Keratinocyte (primary cell): ENCODE measurements around the gene DNAJB8.

ENCODE experiments used
- EZH2 ChIP-seq: IDR thresholded peaks from one replicate; pipeline ENCODE4 v1.6.1; 2012; ENCODE audit warnings: inconsistent platforms, mild to moderate bottlenecking, low read length, moderate library complexity
- TF ChIP-seq, protein P1 (sequence below), 3 experiments: IDR thresholded peaks in 1 of 3; conservative IDR thresholded peaks in 1 of 3; optimal IDR thresholded peaks in 1 of 3; 2 replicates in 2 of 3; 3 replicates in 1 of 3; pipeline versions ENCODE3 to v1.5.1; 2011; ENCODE audit warnings: low read length in 3 of 3, mild to moderate bottlenecking in 3 of 3, moderate library complexity in 2 of 3, control low read depth in 1 of 3, inconsistent platforms in 1 of 3; ENCODE audit not compliant: insufficient read depth in 2 of 3; ENCODE audit errors: extremely low read depth in 1 of 3

DNA sequence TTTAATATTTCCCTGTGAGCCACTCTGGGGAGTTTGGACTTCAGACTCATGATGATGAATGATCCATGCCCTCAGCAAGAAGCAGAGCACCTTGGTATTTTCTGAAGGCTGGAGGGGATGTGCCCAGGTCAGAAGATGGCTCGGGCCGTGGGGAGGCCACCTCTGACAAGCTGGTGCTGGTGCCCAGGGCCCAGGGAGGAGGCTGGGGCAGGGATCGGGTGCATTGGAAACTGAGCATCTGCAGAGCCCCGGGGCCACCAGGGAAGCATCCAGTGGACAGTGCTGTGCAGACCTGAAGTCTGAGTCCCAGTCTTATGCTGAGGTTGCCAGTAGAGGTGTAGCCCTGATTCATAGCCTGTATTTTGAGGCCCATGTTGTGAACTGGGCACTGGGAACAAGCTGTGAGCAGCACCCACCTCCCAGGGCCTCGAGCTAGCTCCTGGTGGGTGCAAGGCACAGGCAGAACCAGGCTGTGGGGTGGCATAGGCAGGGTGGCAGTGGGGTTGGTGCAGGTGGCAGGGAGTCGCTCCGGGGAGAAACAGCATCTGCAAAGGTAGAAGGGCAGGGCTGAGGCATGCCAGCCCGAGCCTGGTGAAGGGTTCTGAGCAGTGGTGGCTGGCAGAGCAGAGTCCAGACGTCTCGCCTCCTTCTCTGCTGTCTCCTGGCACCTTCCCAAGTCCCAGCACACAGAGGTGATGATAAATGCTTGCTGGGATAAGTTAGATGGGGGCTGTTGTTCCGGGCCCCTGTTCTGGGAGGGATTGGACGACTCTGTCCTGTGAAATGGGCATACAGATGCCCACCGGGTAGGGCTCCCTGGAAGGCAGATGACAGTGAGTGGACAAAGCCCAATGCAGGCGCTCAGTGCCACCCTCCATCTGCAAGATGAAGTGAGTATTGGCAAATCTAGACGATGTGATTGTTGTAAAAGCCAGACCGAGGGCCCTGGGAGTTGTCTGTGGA lies 10.6 kb downstream of the DNAJB8 start:
- TF ChIP-seq, protein P1, sequence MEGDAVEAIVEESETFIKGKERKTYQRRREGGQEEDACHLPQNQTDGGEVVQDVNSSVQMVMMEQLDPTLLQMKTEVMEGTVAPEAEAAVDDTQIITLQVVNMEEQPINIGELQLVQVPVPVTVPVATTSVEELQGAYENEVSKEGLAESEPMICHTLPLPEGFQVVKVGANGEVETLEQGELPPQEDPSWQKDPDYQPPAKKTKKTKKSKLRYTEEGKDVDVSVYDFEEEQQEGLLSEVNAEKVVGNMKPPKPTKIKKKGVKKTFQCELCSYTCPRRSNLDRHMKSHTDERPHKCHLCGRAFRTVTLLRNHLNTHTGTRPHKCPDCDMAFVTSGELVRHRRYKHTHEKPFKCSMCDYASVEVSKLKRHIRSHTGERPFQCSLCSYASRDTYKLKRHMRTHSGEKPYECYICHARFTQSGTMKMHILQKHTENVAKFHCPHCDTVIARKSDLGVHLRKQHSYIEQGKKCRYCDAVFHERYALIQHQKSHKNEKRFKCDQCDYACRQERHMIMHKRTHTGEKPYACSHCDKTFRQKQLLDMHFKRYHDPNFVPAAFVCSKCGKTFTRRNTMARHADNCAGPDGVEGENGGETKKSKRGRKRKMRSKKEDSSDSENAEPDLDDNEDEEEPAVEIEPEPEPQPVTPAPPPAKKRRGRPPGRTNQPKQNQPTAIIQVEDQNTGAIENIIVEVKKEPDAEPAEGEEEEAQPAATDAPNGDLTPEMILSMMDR (optimal IDR thresholded peaks at IDR 0.05 in 1 of 3, IDR thresholded peaks at IDR 0.05 in 1 of 3, conservative IDR thresholded peaks at IDR 0.05 in 1 of 3; ENCODE audit: extremely low read depth in 1 of 3, insufficient read depth in 2 of 3, low read length in 3 of 3): no peak
- TF ChIP-seq EZH2: no peak
